PC-3 (cell line): Measurements from ENCODE around the gene FBXO5. TPM values are rescaled to one million over a fixed set of nuclear protein-coding genes. Genes with fewer than 3 reads are reported as not detected.
A peak's percentile ranks its signal among the peaks of the same experiment; 100 is the strongest.

Experiments used
- ATAC-seq: fragments of 200-7000 bp; cut with Tn5 transposase; 2 replicates; pipeline ENCODE4 v1.9.1; 2020; ENCODE audit warnings: mild to moderate bottlenecking, moderate library complexity
- BruUV-seq: library from RNA; stranded (reverse); fragments of 400-500 nt; replicated peaks from 2 replicates; lab custom pipeline; 2021; lab: Mats Ljungman, UMichigan
- CTCF ChIA-PET: fragments of 300-600 bp; sonication (Branson Sonifier 250); formaldehyde crosslinking; loops from one replicate; lab custom pipeline; 2022; ENCODE audit warnings: antibody characterized with exemption; lab: Charles Lee
- POLR2A ChIA-PET: fragments of 300-600 bp; sonication (Branson Sonifier 250); formaldehyde crosslinking; loops from one replicate; lab custom pipeline; 2022; ENCODE audit warnings: antibody characterized with exemption; ENCODE audit not compliant: unreplicated experiment; lab: Charles Lee
- DNase-seq: peaks from one replicate; pipeline ENCODE4 v3.0.0-alpha.2; 2015
- H2AFZ ChIP-seq: fragments of 300-600 bp; sonication (generic); 2 replicates; pipeline ENCODE4 v1.6.0; 2016; ENCODE audit warnings: antibody characterized with exemption, low read length
- H3F3A ChIP-seq: fragments of 300-600 bp; sonication (generic); one replicate; pipeline ENCODE4 v1.6.0; 2017; ENCODE audit warnings: antibody characterized with exemption, low read length, control low read depth, mild to moderate bottlenecking; ENCODE audit not compliant: unreplicated experiment
- H3K27ac ChIP-seq: fragments of 300-600 bp; sonication (generic); 2 replicates; pipeline ENCODE4 v1.5.1; 2016; ENCODE audit warnings: mild to moderate bottlenecking, low read length
- H3K27me3 ChIP-seq: fragments of 300-600 bp; sonication (generic); 2 replicates; pipeline ENCODE4 v1.6.1; 2016; ENCODE audit warnings: low read length, mixed read lengths
- H3K36me3 ChIP-seq: fragments of 300-600 bp; sonication (generic); 2 replicates; pipeline ENCODE4 v1.6.1; 2016; ENCODE audit warnings: low read depth, mixed run types, low read length, mixed read lengths
- H3K4me1 ChIP-seq: fragments of 300-600 bp; sonication (generic); 2 replicates; pipeline ENCODE4 v1.5.1; 2016; ENCODE audit warnings: low read length; ENCODE audit not compliant: insufficient read depth
- H3K4me2 ChIP-seq: fragments of 300-600 bp; sonication (generic); 2 replicates; pipeline ENCODE4 v1.6.0; 2016; ENCODE audit warnings: low read length
- H3K4me3 ChIP-seq: fragments of 300-600 bp; sonication (generic); 2 replicates; pipeline ENCODE4 v1.5.1; 2016; ENCODE audit warnings: mild to moderate bottlenecking, low read length, mixed read lengths
- H3K79me2 ChIP-seq: fragments of 300-600 bp; sonication (generic); 2 replicates; pipeline ENCODE4 v1.6.1; 2017; ENCODE audit warnings: low read length, mixed read lengths
- H3K9ac ChIP-seq: fragments of 300-600 bp; sonication (generic); 2 replicates; pipeline ENCODE4 v1.6.0; 2016; ENCODE audit warnings: mild to moderate bottlenecking, low read length
- H3K9me2 ChIP-seq: fragments of 300-600 bp; sonication (generic); replicated peaks from 2 replicates; pipeline ENCODE4 v1.6.1; 2016; ENCODE audit warnings: mixed run types, low read length, mixed read lengths
- H3K9me3 ChIP-seq: fragments of 300-600 bp; sonication (generic); 2 replicates; pipeline ENCODE4 v1.6.1; 2016; ENCODE audit warnings: low read length, mixed read lengths
- H4K20me1 ChIP-seq: fragments of 300-600 bp; sonication (generic); 2 replicates; pipeline ENCODE4 v1.6.1; 2016; ENCODE audit warnings: low read length, mixed read lengths
- EZH2 ChIP-seq: fragments of 300-600 bp; sonication (generic); IDR thresholded peaks from one replicate; pipeline ENCODE4 v1.6.1; 2017; ENCODE audit warnings: antibody characterized with exemption, mild to moderate bottlenecking, low read length; ENCODE audit not compliant: unreplicated experiment
- EZH2phosphoT487 ChIP-seq: fragments of 300-600 bp; sonication (generic); IDR thresholded peaks from 2 replicates; pipeline ENCODE4 v1.6.1; 2018; ENCODE audit warnings: mild to moderate bottlenecking, antibody characterized with exemption, low read length, borderline replicate concordance
- intact Hi-C: fragments of 100-400 bp; cut with micrococcal nuclease; formaldehyde crosslinking; loops from 2 replicates; pipeline ENCODE4 v1.9.0; 2023
- total RNA-seq: library from RNA; depleted of rRNA; stranded (reverse); fragments of >200 nt; gene quantifications from 2 replicates; pipeline ENCODE4 v1.2.3, GENCODE V29; 2014
- TF ChIP-seq, protein P1 (sequence below): fragments of 300-600 bp; sonication (generic); conservative IDR thresholded peaks from 2 replicates; pipeline ENCODE4 v1.5.1; 2017; ENCODE audit warnings: antibody characterized with exemption, low read depth, mild to moderate bottlenecking, low read length

The FBXO5 gene
- total RNA-seq, 1 experiment from 2014 or later = 16.8 TPM

DNA sequence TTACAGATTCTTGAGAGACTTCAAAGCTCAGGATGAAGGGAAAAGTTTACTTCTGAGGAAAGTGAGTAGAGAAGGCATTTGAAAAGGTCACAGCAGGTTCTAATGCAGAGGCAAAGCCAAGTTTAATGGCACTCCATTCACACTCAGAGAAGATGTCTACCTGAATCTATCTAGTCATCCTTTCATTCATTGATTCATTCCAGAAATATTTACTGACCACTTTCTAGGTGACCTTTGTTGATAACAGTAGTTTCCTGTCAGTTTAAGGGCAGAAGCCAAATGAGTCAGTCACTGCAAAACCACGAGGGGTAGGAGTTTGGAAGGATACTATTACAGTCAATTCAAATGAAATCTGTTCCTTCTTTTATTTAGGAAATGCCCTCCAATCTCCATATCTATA is 30.8 kb downstream of the FBXO5 start:
- intact Hi-C loops = no loop called here
- H3K79me2 ChIP-seq = no peaks in the 10 kb centered on the region
- H3K4me1 ChIP-seq = peaks cover 28% of the 10 kb centered on the region
- peak; percentile 60 for DNase-seq
- no peak overlapping the region for H3K4me3 ChIP-seq
- H3K27ac ChIP-seq = no peak overlapping the region
- POLR2A ChIA-PET = no interaction called here
- H4K20me1 ChIP-seq = no peaks in the 10 kb centered on the region
- H3K9me2 ChIP-seq = no peaks in the 10 kb centered on the region
- H3K36me3 ChIP-seq = no peaks in the 10 kb centered on the region
- H3F3A ChIP-seq = no peaks in the 10 kb centered on the region
- BruUV-seq = no TSS peak
- CTCF ChIA-PET = no interaction called here
- ATAC-seq = peak; percentile 35
- H3K9ac ChIP-seq = no peak overlapping the region
- TF ChIP-seq, protein P1, sequence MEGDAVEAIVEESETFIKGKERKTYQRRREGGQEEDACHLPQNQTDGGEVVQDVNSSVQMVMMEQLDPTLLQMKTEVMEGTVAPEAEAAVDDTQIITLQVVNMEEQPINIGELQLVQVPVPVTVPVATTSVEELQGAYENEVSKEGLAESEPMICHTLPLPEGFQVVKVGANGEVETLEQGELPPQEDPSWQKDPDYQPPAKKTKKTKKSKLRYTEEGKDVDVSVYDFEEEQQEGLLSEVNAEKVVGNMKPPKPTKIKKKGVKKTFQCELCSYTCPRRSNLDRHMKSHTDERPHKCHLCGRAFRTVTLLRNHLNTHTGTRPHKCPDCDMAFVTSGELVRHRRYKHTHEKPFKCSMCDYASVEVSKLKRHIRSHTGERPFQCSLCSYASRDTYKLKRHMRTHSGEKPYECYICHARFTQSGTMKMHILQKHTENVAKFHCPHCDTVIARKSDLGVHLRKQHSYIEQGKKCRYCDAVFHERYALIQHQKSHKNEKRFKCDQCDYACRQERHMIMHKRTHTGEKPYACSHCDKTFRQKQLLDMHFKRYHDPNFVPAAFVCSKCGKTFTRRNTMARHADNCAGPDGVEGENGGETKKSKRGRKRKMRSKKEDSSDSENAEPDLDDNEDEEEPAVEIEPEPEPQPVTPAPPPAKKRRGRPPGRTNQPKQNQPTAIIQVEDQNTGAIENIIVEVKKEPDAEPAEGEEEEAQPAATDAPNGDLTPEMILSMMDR = no peak
- H3K9me3 ChIP-seq = no peaks in the 10 kb centered on the region
- no peaks in the 10 kb centered on the region; the same call in 1 of the 2 replicates for H3K27me3 ChIP-seq
- no peak overlapping the region for H2AFZ ChIP-seq
- H3K4me2 ChIP-seq = no peak overlapping the region; the same call in 1 of the 2 replicates

DNA sequence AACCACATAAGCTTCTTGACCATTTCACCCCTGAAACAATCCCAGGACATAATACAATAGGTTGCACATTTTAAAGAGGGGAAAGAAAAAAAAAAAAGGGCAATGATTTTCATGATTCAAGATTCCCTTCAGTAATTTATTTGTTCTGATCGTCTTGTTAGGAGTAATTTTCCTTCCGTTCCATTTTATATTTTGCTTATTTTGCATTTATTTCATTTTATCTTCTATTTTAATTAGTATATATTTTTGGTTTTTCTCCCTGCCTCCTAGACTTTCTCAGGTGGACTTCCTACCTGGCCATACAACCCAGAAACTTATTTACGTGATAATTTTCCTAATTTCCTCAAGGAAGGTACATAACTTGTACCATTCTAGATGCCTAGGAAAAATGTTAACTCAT is 32.6 kb downstream of the FBXO5 start:
- H3K9me2 ChIP-seq = no peaks in the 10 kb centered on the region
- ChIA-PET POLR2A (no interaction called here), CTCF (no interaction called here)
- H3F3A ChIP-seq = no peaks in the 10 kb centered on the region
- no peak overlapping the region for H2AFZ ChIP-seq
- H3K27me3 ChIP-seq = no peaks in the 10 kb centered on the region; the same call in 1 of the 2 replicates
- H3K4me1 ChIP-seq = peaks cover 41% of the 10 kb centered on the region
- TF ChIP-seq, protein P1 = no peak
- no peak for TF ChIP-seq EZH2
- TF ChIP-seq EZH2phosphoT487 = no peak
- H3K27ac ChIP-seq = no peak overlapping the region
- no peak overlapping the region for H3K4me2 ChIP-seq
- H3K9ac ChIP-seq = no peak overlapping the region
- no peak for DNase-seq
- no peaks in the 10 kb centered on the region for H3K79me2 ChIP-seq
- H3K36me3 ChIP-seq = no peaks in the 10 kb centered on the region
- H3K4me3 ChIP-seq = no peak overlapping the region
- intact Hi-C loops = no loop called here
- H3K9me3 ChIP-seq = no peaks in the 10 kb centered on the region
- BruUV-seq = no TSS peak
- no peak for ATAC-seq
- H4K20me1 ChIP-seq = no peaks in the 10 kb centered on the region

DNA sequence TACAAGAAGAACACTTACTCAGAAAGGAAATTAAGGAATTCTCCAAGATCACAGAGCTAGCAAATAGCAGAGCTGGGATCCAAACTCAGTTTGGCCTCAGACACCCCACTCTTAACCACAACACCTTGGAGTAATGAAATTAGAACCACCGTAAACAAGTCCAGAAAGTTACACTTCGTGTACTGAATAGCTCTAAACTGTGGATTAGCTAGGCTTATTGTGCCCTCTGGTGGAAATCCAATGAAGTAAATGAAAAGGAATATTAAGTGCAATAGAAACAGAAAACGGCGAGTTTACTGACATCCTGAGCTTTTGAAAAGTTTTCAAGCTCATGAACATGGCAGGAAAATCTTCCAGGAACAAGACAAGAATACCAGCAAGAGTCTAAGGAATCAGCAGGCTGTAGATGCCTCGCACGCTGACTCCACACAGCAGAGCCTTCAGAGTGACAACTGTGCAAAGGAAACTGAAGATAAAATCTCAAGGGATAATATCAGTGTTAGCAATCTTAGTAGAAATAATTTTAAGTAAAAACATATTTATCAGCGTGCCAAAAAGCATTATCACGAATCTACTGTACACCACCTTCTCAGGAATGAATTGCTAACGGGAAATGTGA is 34.6 kb downstream of the FBXO5 start:
- Histone ChIP-seq H3K9me3 (no peaks in the 10 kb centered on the region), H3F3A (no peaks in the 10 kb centered on the region), H3K4me1 (peaks cover 52% of the 10 kb centered on the region), H3K27ac (no peak overlapping the region), H4K20me1 (no peaks in the 10 kb centered on the region), H3K36me3 (no peaks in the 10 kb centered on the region), H3K4me2 (peak overlapping the region; percentile 83), H2AFZ (peak overlapping the region; percentile 86), H3K79me2 (no peaks in the 10 kb centered on the region), H3K9ac (no peak overlapping the region), H3K9me2 (no peaks in the 10 kb centered on the region), H3K27me3 (no peaks in the 10 kb centered on the region; the same call in 1 of the 2 replicates), H3K4me3 (peak overlapping the region; percentile 59; the same call in 1 of the 2 replicates)
- no peak for TF ChIP-seq EZH2
- TF ChIP-seq, protein P1 = peak; percentile 83
- no TSS peak for BruUV-seq
- peak; percentile 54 for ATAC-seq
- intact Hi-C loops = loop anchor here (1.0 to 2.0 kb wide), 3 partner anchors 84 to 365 kb away; no protein-coding TSS in a partner anchor
- DNase-seq = peak; percentile 66
- ChIA-PET POLR2A (interaction anchor here (0.6 kb wide), 1 partner anchor 37 kb away, joined by 3 read pairs; no protein-coding TSS in a partner anchor), CTCF (interaction anchor here (0.6 to 1.1 kb wide), 8 partner anchors 13 to 364 kb away, joined by 3 to 6 read pairs (median 4); no protein-coding TSS in a partner anchor)
